ENCODE results near the gene EXOC2.

The EXOC2 gene

GRCh38 chr6:505374-505773 is 187.6 kb downstream of the EXOC2 start:
- Histone ChIP-seq H3K27me3 (ENCODE audit: control insufficient read depth, insufficient read depth, low read length) (no peaks in the 10 kb centered on the region), H3K9me3 (ENCODE audit: control insufficient read depth, insufficient read depth, low read depth, low read length) (no peaks in the 10 kb centered on the region), H3K9ac (ENCODE audit: low read length) (no peak overlapping the region), H3K4me3 (ENCODE audit: low read depth, low read length) (no peak overlapping the region), H3K36me3 (ENCODE audit: control insufficient read depth, insufficient read depth, low read length) (peaks cover 6% of the 10 kb centered on the region; the same call in 1 of the 2 replicates), H3K4me1 (ENCODE audit: control insufficient read depth, insufficient read depth, low read length) (peaks cover 12% of the 10 kb centered on the region), H3K27ac (ENCODE audit: low read depth, low read length) (no peak overlapping the region)

- H3K36me3 ChIP-seq (ENCODE audit: control insufficient read depth, insufficient read depth, low read length), result peaks cover 6% of the 10 kb centered on the region; the same call in 1 of the 2 replicates
- no peak overlapping the region for H3K9ac ChIP-seq (ENCODE audit: low read length)
- H3K9me3 ChIP-seq (ENCODE audit: control insufficient read depth, insufficient read depth, low read depth, low read length), result no peaks in the 10 kb centered on the region
- H3K4me3 ChIP-seq (ENCODE audit: low read depth, low read length), result no peak overlapping the region
- no peaks in the 10 kb centered on the region for H3K27me3 ChIP-seq (ENCODE audit: control insufficient read depth, insufficient read depth, low read length)
- no peak overlapping the region for H3K27ac ChIP-seq (ENCODE audit: low read depth, low read length)
- H3K4me1 ChIP-seq (ENCODE audit: control insufficient read depth, insufficient read depth, low read length), result peaks cover 12% of the 10 kb centered on the region
These were observed 188.4 kb downstream of the EXOC2 start for GRCh38 chr6:504446-504980.

- no peak overlapping the region for H3K4me3 ChIP-seq (ENCODE audit: low read depth, low read length)
- peaks cover 8% of the 10 kb centered on the region for H3K4me1 ChIP-seq (ENCODE audit: control insufficient read depth, insufficient read depth, low read length)
- no peaks in the 10 kb centered on the region for H3K9me3 ChIP-seq (ENCODE audit: control insufficient read depth, insufficient read depth, low read depth, low read length)
- H3K27ac ChIP-seq (ENCODE audit: low read depth, low read length), result no peak overlapping the region
- peaks cover 8% of the 10 kb centered on the region; the same call in 1 of the 2 replicates for H3K36me3 ChIP-seq (ENCODE audit: control insufficient read depth, insufficient read depth, low read length)
- H3K9ac ChIP-seq (ENCODE audit: low read length), result no peak overlapping the region
- no peaks in the 10 kb centered on the region for H3K27me3 ChIP-seq (ENCODE audit: control insufficient read depth, insufficient read depth, low read length)
These were observed 189.2 kb downstream of the EXOC2 start for GRCh38 chr6:503610-504362.

- Histone ChIP-seq H3K27ac (ENCODE audit: low read depth, low read length) (no peak overlapping the region), H3K9ac (ENCODE audit: low read length) (no peak overlapping the region), H3K4me1 (ENCODE audit: control insufficient read depth, insufficient read depth, low read length) (peaks cover 6% of the 10 kb centered on the region; the same call in 1 of the 2 replicates), H3K27me3 (ENCODE audit: control insufficient read depth, insufficient read depth, low read length) (no peaks in the 10 kb centered on the region), H3K4me3 (ENCODE audit: low read depth, low read length) (no peak overlapping the region), H3K9me3 (ENCODE audit: control insufficient read depth, insufficient read depth, low read depth, low read length) (no peaks in the 10 kb centered on the region), H3K36me3 (ENCODE audit: control insufficient read depth, insufficient read depth, low read length) (peaks cover 12% of the 10 kb centered on the region; the same call in 1 of the 2 replicates)
These were observed 190.2 kb downstream of the EXOC2 start for GRCh38 chr6:502761-503160.

GRCh38 chr6:501891-502601 is 190.9 kb downstream of the EXOC2 start:
- Histone ChIP-seq H3K9me3 (ENCODE audit: control insufficient read depth, insufficient read depth, low read depth, low read length) (no peaks in the 10 kb centered on the region), H3K4me3 (ENCODE audit: low read depth, low read length) (no peak overlapping the region), H3K27ac (ENCODE audit: low read depth, low read length) (no peak overlapping the region), H3K4me1 (ENCODE audit: control insufficient read depth, insufficient read depth, low read length) (peaks cover 6% of the 10 kb centered on the region; the same call in 1 of the 2 replicates), H3K27me3 (ENCODE audit: control insufficient read depth, insufficient read depth, low read length) (no peaks in the 10 kb centered on the region), H3K9ac (ENCODE audit: low read length) (no peak overlapping the region), H3K36me3 (ENCODE audit: control insufficient read depth, insufficient read depth, low read length) (peaks cover 15% of the 10 kb centered on the region; the same call in 1 of the 2 replicates)

GRCh38 chr6:499617-500016 is 193.3 kb downstream of the EXOC2 start:
- H3K9me3 ChIP-seq (ENCODE audit: control insufficient read depth, insufficient read depth, low read depth, low read length), result no peaks in the 10 kb centered on the region
- H3K4me1 ChIP-seq (ENCODE audit: control insufficient read depth, insufficient read depth, low read length), result peaks cover 6% of the 10 kb centered on the region; the same call in 1 of the 2 replicates
- H3K4me3 ChIP-seq (ENCODE audit: low read depth, low read length), result no peak overlapping the region
- no peak overlapping the region for H3K27ac ChIP-seq (ENCODE audit: low read depth, low read length)
- H3K36me3 ChIP-seq (ENCODE audit: control insufficient read depth, insufficient read depth, low read length), result peaks cover 33% of the 10 kb centered on the region
- no peaks in the 10 kb centered on the region for H3K27me3 ChIP-seq (ENCODE audit: control insufficient read depth, insufficient read depth, low read length)
- no peak overlapping the region for H3K9ac ChIP-seq (ENCODE audit: low read length)

GRCh38 chr6:498795-499231 is 194.1 kb downstream of the EXOC2 start:
- Histone ChIP-seq H3K36me3 (ENCODE audit: control insufficient read depth, insufficient read depth, low read length) (peaks cover 29% of the 10 kb centered on the region), H3K4me1 (ENCODE audit: control insufficient read depth, insufficient read depth, low read length) (peaks cover 6% of the 10 kb centered on the region; the same call in 1 of the 2 replicates), H3K27me3 (ENCODE audit: control insufficient read depth, insufficient read depth, low read length) (no peaks in the 10 kb centered on the region), H3K9ac (ENCODE audit: low read length) (no peak overlapping the region), H3K9me3 (ENCODE audit: control insufficient read depth, insufficient read depth, low read depth, low read length) (no peaks in the 10 kb centered on the region), H3K27ac (ENCODE audit: low read depth, low read length) (no peak overlapping the region), H3K4me3 (ENCODE audit: low read depth, low read length) (no peak overlapping the region)

- Histone ChIP-seq H3K27ac (ENCODE audit: low read depth, low read length) (no peak overlapping the region), H3K27me3 (ENCODE audit: control insufficient read depth, insufficient read depth, low read length) (no peaks in the 10 kb centered on the region), H3K36me3 (ENCODE audit: control insufficient read depth, insufficient read depth, low read length) (peaks cover 34% of the 10 kb centered on the region), H3K4me3 (ENCODE audit: low read depth, low read length) (no peak overlapping the region), H3K9me3 (ENCODE audit: control insufficient read depth, insufficient read depth, low read depth, low read length) (no peaks in the 10 kb centered on the region), H3K9ac (ENCODE audit: low read length) (no peak overlapping the region), H3K4me1 (ENCODE audit: control insufficient read depth, insufficient read depth, low read length) (peaks cover 6% of the 10 kb centered on the region; the same call in 1 of the 2 replicates)
These were observed 195.7 kb downstream of the EXOC2 start for GRCh38 chr6:497258-497657.

GRCh38 chr6:496649-497048 is 196.3 kb downstream of the EXOC2 start:
- Histone ChIP-seq H3K36me3 (ENCODE audit: control insufficient read depth, insufficient read depth, low read length) (peaks cover 34% of the 10 kb centered on the region), H3K9ac (ENCODE audit: low read length) (no peak overlapping the region)

GRCh38 chr6:494394-494793 is 198.5 kb downstream of the EXOC2 start:
- Histone ChIP-seq H3K27ac (ENCODE audit: low read depth, low read length) (no peak overlapping the region), H3K4me3 (ENCODE audit: low read depth, low read length) (no peak overlapping the region), H3K27me3 (ENCODE audit: control insufficient read depth, insufficient read depth, low read length) (no peaks in the 10 kb centered on the region), H3K9me3 (ENCODE audit: control insufficient read depth, insufficient read depth, low read depth, low read length) (peaks cover 2% of the 10 kb centered on the region; the same call in 1 of the 2 replicates), H3K36me3 (ENCODE audit: control insufficient read depth, insufficient read depth, low read length) (peaks cover 39% of the 10 kb centered on the region), H3K9ac (ENCODE audit: low read length) (no peak overlapping the region), H3K4me1 (ENCODE audit: control insufficient read depth, insufficient read depth, low read length) (no peaks in the 10 kb centered on the region)

More at GRCh38 chr6:496649-497048, 196.3 kb downstream of the EXOC2 start:
- H3K4me3 ChIP-seq (ENCODE audit: low read depth, low read length), result no peak overlapping the region
- H3K27ac ChIP-seq (ENCODE audit: low read depth, low read length), result no peak overlapping the region
- no peaks in the 10 kb centered on the region for H3K27me3 ChIP-seq (ENCODE audit: control insufficient read depth, insufficient read depth, low read length)
- H3K9me3 ChIP-seq (ENCODE audit: control insufficient read depth, insufficient read depth, low read depth, low read length), result peaks cover 2% of the 10 kb centered on the region; the same call in 1 of the 2 replicates
- H3K4me1 ChIP-seq (ENCODE audit: control insufficient read depth, insufficient read depth, low read length), result 0 out of 2 replicates have a peak, but pooled peaks cover under 1% of the 10 kb centered on the region

GRCh38 chr6:493840-494239 is 199.1 kb downstream of the EXOC2 start:
- H3K4me3 ChIP-seq (ENCODE audit: low read depth, low read length), result no peak overlapping the region
- peaks cover 2% of the 10 kb centered on the region; the same call in 1 of the 2 replicates for H3K9me3 ChIP-seq (ENCODE audit: control insufficient read depth, insufficient read depth, low read depth, low read length)
- H3K9ac ChIP-seq (ENCODE audit: low read length), result no peak overlapping the region
- H3K27ac ChIP-seq (ENCODE audit: low read depth, low read length), result no peak overlapping the region
- H3K4me1 ChIP-seq (ENCODE audit: control insufficient read depth, insufficient read depth, low read length), result no peaks in the 10 kb centered on the region
- peaks cover 38% of the 10 kb centered on the region for H3K36me3 ChIP-seq (ENCODE audit: control insufficient read depth, insufficient read depth, low read length)
- no peaks in the 10 kb centered on the region for H3K27me3 ChIP-seq (ENCODE audit: control insufficient read depth, insufficient read depth, low read length)

Measured in HUES6 (cell line).